ENCODE data around the gene ENO3.

ENO3 gene

GRCh38 chr17:4938069-4938491, 12.8 kb upstream of the ENO3 start:
- DNase-seq = no peak

- no peak for DNase-seq
These were observed 12.0 kb upstream of the ENO3 start for GRCh38 chr17:4938688-4939545.

GRCh38 chr17:4939546-4939795, 11.4 kb upstream of the ENO3 start:
- no peak for DNase-seq

GRCh38 chr17:4939796-4940554, 10.9 kb upstream of the ENO3 start, which contains the start of the genes RNF167 and SLC25A11:
RNF167 (plus strand) TSS chr17:4940268; CDS start chr17:4940910, 642 bp downstream.
SLC25A11 (minus strand) TSS chr17:4940046; CDS start chr17:4939910, 136 bp downstream.
- peak; percentile 94 for DNase-seq

- no peak for DNase-seq
These were observed 10.2 kb upstream of the ENO3 start for GRCh38 chr17:4940555-4941318.

GRCh38 chr17:4941319-4941610, 9.7 kb upstream of the ENO3 start:
- no peak for DNase-seq

- DNase-seq = no peak
These were observed 8.0 kb upstream of the ENO3 start for GRCh38 chr17:4942760-4943508.

GRCh38 chr17:4944163-4944553, 6.8 kb upstream of the ENO3 start:
- peak; percentile 11 to 41 for DNase-seq

- DNase-seq = no peak
These were observed 6.3 kb upstream of the ENO3 start for GRCh38 chr17:4944554-4945175.

GRCh38 chr17:4945176-4945943, 5.6 kb upstream of the ENO3 start:
- peak; percentile 27 for DNase-seq

GRCh38 chr17:4945944-4946280, 5.0 kb upstream of the ENO3 start:
- DNase-seq = no peak

- no peak for DNase-seq
These were observed 4.5 kb upstream of the ENO3 start for GRCh38 chr17:4946312-4946976.

- DNase-seq = peak; percentile 34 to 38
These were observed 3.9 kb upstream of the ENO3 start for GRCh38 chr17:4947010-4947410.

- no peak for DNase-seq
These were observed 3.3 kb upstream of the ENO3 start for GRCh38 chr17:4947411-4948165.

- peak; percentile 67 to 75 for DNase-seq
These were observed 2.6 kb upstream of the ENO3 start, which contains the start of gene PFN1 for GRCh38 chr17:4948166-4948930. PFN1 (minus strand) TSS chr17:4948530; CDS start chr17:4948394, 136 bp downstream.

GRCh38 chr17:4948931-4949320, 2.0 kb upstream of the ENO3 start:
- peak in 1 of 2 experiments; percentile 67 for DNase-seq

GRCh38 chr17:4949321-4950074, 1.4 kb upstream of the ENO3 start:
- DNase-seq = peak in 1 of 2 experiments; percentile 15

GRCh38 chr17:4950075-4950745, 709 bp upstream of the ENO3 start:
- DNase-seq = no peak

All from AML-193 (cell line).